Calu3 (cell line): ENCODE data around the gene C6orf47. TPM values are rescaled to one million over a fixed set of nuclear protein-coding genes. Genes with fewer than 3 reads are reported as not detected.
A peak's percentile ranks its signal among the peaks of the same experiment; 100 is the strongest.

Experiments used
- BruUV-seq: library from RNA; stranded (reverse); fragments of 400-500 nt; replicated peaks from 2 replicates; lab custom pipeline; 2021; lab: Mats Ljungman, UMichigan
- CTCF ChIA-PET: fragments of 300-600 bp; sonication (Branson Sonifier 250); formaldehyde crosslinking; loops from one replicate; lab custom pipeline; 2022; ENCODE audit warnings: antibody characterized with exemption; lab: Charles Lee
- DNase-seq: peaks from one replicate; pipeline ENCODE4 v3.0.0; 2022
- H3K27ac Mint-ChIP-seq: one replicate; pipeline ENCODE4 v1.8.0; 2022; ENCODE audit warnings: mixed read lengths; ENCODE audit not compliant: unreplicated experiment
- H3K27me3 Mint-ChIP-seq: one replicate; pipeline ENCODE4 v1.8.0; 2022; ENCODE audit warnings: mixed read lengths; ENCODE audit not compliant: unreplicated experiment
- H3K36me3 Mint-ChIP-seq: one replicate; pipeline ENCODE4 v1.8.0; 2022; ENCODE audit warnings: mild to moderate bottlenecking, moderate library complexity, mixed read lengths; ENCODE audit not compliant: insufficient read depth, unreplicated experiment
- H3K4me1 Mint-ChIP-seq: one replicate; pipeline ENCODE4 v1.8.0; 2022; ENCODE audit warnings: mild to moderate bottlenecking, low read depth, mixed read lengths; ENCODE audit not compliant: unreplicated experiment
- H3K4me3 Mint-ChIP-seq: one replicate; pipeline ENCODE4 v1.8.0; 2022; ENCODE audit warnings: mild to moderate bottlenecking, low read depth, moderate library complexity, mixed read lengths; ENCODE audit not compliant: unreplicated experiment
- H3K9me3 Mint-ChIP-seq: one replicate; pipeline ENCODE4 v1.8.0; 2022; ENCODE audit warnings: low read depth, mixed read lengths; ENCODE audit not compliant: unreplicated experiment
- CTCF ChIP-seq: fragments of 200-600 bp; IDR thresholded peaks from one replicate; pipeline ENCODE4 v1.8.0; 2022; ENCODE audit warnings: antibody characterized with exemption; ENCODE audit not compliant: unreplicated experiment
- intact Hi-C: fragments of 100-400 bp; cut with micrococcal nuclease; formaldehyde crosslinking; loops from one replicate; pipeline ENCODE4 v1.10.0; 2022; ENCODE audit not compliant: unreplicated experiment
- total RNA-seq: library from RNA; stranded (reverse); gene quantifications from 2 replicates; pipeline ENCODE4 v1.2.3, GENCODE V29; 2022

Gene C6orf47
- total RNA-seq, 1 experiment from 2014 or later: 40.3 TPM

DNA sequence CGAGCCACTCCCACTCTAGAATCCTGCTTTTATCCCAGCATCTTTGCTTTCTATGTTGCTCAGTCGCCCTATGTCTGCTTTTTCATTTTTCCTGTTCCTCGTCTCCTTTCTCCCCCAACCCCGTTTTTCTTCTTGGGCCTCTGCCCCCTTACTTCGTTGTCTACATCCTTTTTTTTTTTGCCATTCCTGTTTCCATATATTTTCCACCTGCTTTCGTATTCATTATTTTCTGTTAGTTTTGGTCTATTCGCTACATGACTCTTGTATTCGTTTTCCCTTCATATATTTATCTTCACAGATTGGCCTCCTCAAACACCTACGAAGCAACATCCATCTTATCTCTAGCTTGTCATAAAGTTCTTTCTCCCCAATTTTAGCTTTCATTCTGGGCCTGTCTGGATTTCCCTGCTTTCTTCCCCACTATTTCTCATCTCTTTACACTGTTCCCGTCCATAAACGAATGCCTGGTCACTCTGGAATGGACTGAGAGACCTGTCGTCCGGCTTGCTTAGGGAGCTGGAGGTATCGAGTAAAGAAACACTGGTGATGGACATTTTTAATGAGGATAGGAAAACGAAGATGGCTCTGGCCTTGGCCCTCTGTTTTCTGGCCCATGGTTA is 39.1 kb downstream of the C6orf47 start:
- peaks cover 67% of the 10 kb centered on the region for H3K36me3 Mint-ChIP-seq
- no peaks in the 10 kb centered on the region for H3K9me3 Mint-ChIP-seq
- CTCF ChIA-PET: interaction anchor here (0.6 to 2.9 kb wide), 5 partner anchors 12 to 118 kb away, joined by 3 to 15 read pairs (median 4); partner anchors contain the start of gene BAG6
- peaks cover 7% of the 10 kb centered on the region for H3K27me3 Mint-ChIP-seq
- H3K4me3 Mint-ChIP-seq: peak overlapping the region; percentile 84
- intact Hi-C loops: no loop called here
- DNase-seq: no peak
- TF ChIP-seq CTCF: no peak
- H3K4me1 Mint-ChIP-seq: peaks cover 13% of the 10 kb centered on the region
- BruUV-seq: TSS peak; percentile 68
- peak overlapping the region; percentile 87 for H3K27ac Mint-ChIP-seq

DNA sequence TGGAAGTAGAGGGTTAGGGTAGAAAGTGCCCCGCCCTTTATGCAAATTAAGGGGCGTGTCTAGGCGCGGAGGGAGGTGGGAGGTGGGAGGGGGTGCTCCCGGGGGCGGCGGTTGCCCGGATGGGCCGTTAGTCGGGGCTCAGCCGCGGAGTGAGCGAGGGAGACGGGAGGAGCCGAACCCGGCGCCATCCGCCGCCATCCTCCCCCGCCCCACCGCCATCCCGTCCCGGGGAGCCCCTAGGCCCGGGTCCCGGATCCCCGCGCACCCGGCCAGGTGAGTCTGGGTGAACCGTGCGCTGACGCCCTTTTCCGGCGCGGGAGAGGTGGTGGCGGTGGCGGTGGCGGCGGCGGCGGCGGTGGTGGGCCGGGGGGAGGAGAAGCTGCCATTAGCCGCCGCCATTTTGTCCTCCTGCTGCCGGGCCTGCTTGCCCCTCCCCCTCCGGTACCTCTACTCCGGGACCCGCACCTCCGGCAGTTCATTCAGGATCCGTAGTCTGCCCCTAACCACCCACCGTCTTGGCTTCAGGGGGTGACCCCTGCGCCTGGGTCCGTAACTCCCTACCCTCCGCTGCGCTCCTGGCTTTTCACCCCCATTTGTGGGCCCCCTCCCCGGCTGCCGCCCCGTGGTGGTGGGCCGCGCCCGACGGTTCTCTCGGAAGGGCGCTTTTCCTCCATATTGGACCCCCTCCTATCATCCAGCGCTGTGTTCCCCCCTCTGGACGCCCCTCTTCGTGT is 39.8 kb downstream of the C6orf47 start, which contains the start of gene PRRC2A:
Gene PRRC2A, plus strand, starts transcription at position 130 of the 734 bp plus-strand sequence. CDS start 2,075 bp downstream, outside the sequence.
- intact Hi-C loops: no loop called here
- peak; percentile 89 for DNase-seq
- peaks cover 13% of the 10 kb centered on the region for H3K4me1 Mint-ChIP-seq
- peaks cover 61% of the 10 kb centered on the region for H3K36me3 Mint-ChIP-seq
- no peak for TF ChIP-seq CTCF
- H3K27ac Mint-ChIP-seq: peak within 1 kb of the TSS; percentile 87
- no TSS peak for BruUV-seq
- peak within 1 kb of the TSS; percentile 84 for H3K4me3 Mint-ChIP-seq
- peaks cover 14% of the 10 kb centered on the region for H3K27me3 Mint-ChIP-seq
- CTCF ChIA-PET: interaction anchor here (0.6 to 2.9 kb wide), 5 partner anchors 17 to 115 kb away, joined by 3 to 15 read pairs (median 5); partner anchors contain the start of genes APOM and BAG6
- H3K9me3 Mint-ChIP-seq: no peaks in the 10 kb centered on the region

GRCh38 chr6:31619805-31620585 is 40.6 kb downstream of the C6orf47 start:
- BruUV-seq: TSS peak; percentile 99
- peaks cover 53% of the 10 kb centered on the region for H3K36me3 Mint-ChIP-seq
- peak overlapping the region; percentile 87 for H3K27ac Mint-ChIP-seq
- peaks cover 13% of the 10 kb centered on the region for H3K4me1 Mint-ChIP-seq
- H3K27me3 Mint-ChIP-seq: peaks cover 21% of the 10 kb centered on the region
- no peak for TF ChIP-seq CTCF
- H3K4me3 Mint-ChIP-seq: peak overlapping the region; percentile 84
- intact Hi-C loops: no loop called here
- no peaks in the 10 kb centered on the region for H3K9me3 Mint-ChIP-seq
- DNase-seq: peak; percentile 100
- CTCF ChIA-PET: interaction anchor here (0.7 to 2.9 kb wide), 4 partner anchors 18 to 569 kb away, joined by 3 to 6 read pairs (median 4); partner anchors contain the start of gene APOM

DNA sequence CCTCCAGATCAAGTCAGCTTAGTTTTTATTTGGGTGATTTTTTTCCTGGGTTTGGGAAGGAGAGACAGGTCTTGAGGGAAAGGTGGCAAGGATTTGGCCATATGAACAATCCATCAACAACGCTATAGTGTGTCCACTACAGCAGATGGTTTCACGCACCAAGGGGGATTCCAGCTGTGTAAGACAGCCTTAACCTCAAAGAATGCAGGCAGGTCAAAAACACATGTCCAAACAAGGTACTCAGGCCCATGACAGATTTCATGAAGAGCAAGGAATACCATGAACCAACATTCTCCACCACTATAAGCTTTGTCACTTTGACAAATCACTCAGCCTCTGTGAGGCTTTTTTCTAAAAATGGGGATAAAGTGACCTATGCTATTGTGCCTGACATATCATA is 43.6 kb downstream of the C6orf47 start:
- BruUV-seq: no TSS peak
- intact Hi-C loops: no loop called here
- no peak for DNase-seq
- Mint-ChIP-seq H3K36me3 (peaks cover 23% of the 10 kb centered on the region), H3K27me3 (peaks cover 32% of the 10 kb centered on the region), H3K4me1 (peaks cover 4% of the 10 kb centered on the region), H3K27ac (no peak overlapping the region), H3K4me3 (no peak overlapping the region), H3K9me3 (no peaks in the 10 kb centered on the region)
- CTCF ChIA-PET: no interaction called here
- no peak for TF ChIP-seq CTCF
